Tibial nerve (tissue), 4 donors: ENCODE measurements around the gene C1orf122. TPM values are rescaled to one million over a fixed set of nuclear protein-coding genes. Genes with fewer than 3 reads are reported as not detected.

Experiments used
- DNase-seq, 2 donors: peaks; one replicate each; pipeline ENCODE4 v3.0.0-alpha.2; 2019; ENCODE audit warnings: low spot score in 2 of 2
- H3K27ac ChIP-seq, 4 donors: fragments of 200-600 bp; sonication (generic) in 3 of 4; one replicate each; pipeline ENCODE4 v1.5.1; 2017 to 2019; ENCODE audit warnings: mild to moderate bottlenecking in 1 of 4
- H3K27me3 ChIP-seq, 2 donors: fragments of 200-600 bp; sonication (generic) in 1 of 2; one replicate each; pipeline versions ENCODE4 v1.5.1 to v1.6.0; 2017 to 2019
- H3K36me3 ChIP-seq, 3 donors: fragments of 200-600 bp; sonication (generic); one replicate each; pipeline ENCODE4 v1.5.1; 2018 to 2019
- H3K4me1 ChIP-seq, 4 donors: fragments of 200-600 bp; sonication (generic) in 3 of 4; one replicate each; pipeline ENCODE4 v1.5.1; 2017 to 2019
- H3K4me3 ChIP-seq, 4 donors: fragments of 200-600 bp; sonication (generic) in 3 of 4; one replicate each; pipeline ENCODE4 v1.5.1; 2017 to 2019; ENCODE audit warnings: mild to moderate bottlenecking in 1 of 4, moderate library complexity in 1 of 4
- H3K9me3 ChIP-seq, 4 donors: fragments of 200-600 bp; sonication (generic) in 3 of 4; one replicate each; pipeline ENCODE4 v1.5.1; 2017 to 2019
- EP300 ChIP-seq, 2 donors: sonication (generic); formaldehyde crosslinking; IDR thresholded peaks; one replicate each; pipeline ENCODE4 v1.6.1; 2017; ENCODE audit warnings: antibody characterized with exemption in 2 of 2, mild to moderate bottlenecking in 1 of 2
- POLR2A ChIP-seq, 2 donors: fragments of 450-650 bp; IDR thresholded peaks; one replicate each; pipeline ENCODE4 v1.6.1; 2017; ENCODE audit warnings: antibody characterized with exemption in 2 of 2, mild to moderate bottlenecking in 2 of 2, moderate library complexity in 2 of 2
- WGBS, 2 donors: methylation state at CpG; one replicate each; pipeline ENCODE4 v1.1.5; 2018; 5-methylcytosine and 5-hydroxymethylcytosine counted together
- total RNA-seq, 4 donors: library from RNA; depleted of rRNA; stranded (reverse); fragments of >200 nt; gene quantifications; one replicate each; pipeline ENCODE4 v1.1.0, GENCODE V29; 2016
- TF ChIP-seq, protein P1 (sequence below), 5 experiments: fragments of 200-600 bp in 3 of 5; fragments of 450-650 bp in 2 of 5; sonication (generic) in 3 of 5; IDR thresholded peaks; one replicate each; pipeline ENCODE4 v1.5.1; 2016 to 2019; ENCODE audit warnings: antibody characterized with exemption in 5 of 5, mild to moderate bottlenecking in 3 of 5, moderate library complexity in 2 of 5

Gene C1orf122
- total RNA-seq, 4 donors from 2014 or later: 80.6 to 132 (median 92.7) TPM

DNA sequence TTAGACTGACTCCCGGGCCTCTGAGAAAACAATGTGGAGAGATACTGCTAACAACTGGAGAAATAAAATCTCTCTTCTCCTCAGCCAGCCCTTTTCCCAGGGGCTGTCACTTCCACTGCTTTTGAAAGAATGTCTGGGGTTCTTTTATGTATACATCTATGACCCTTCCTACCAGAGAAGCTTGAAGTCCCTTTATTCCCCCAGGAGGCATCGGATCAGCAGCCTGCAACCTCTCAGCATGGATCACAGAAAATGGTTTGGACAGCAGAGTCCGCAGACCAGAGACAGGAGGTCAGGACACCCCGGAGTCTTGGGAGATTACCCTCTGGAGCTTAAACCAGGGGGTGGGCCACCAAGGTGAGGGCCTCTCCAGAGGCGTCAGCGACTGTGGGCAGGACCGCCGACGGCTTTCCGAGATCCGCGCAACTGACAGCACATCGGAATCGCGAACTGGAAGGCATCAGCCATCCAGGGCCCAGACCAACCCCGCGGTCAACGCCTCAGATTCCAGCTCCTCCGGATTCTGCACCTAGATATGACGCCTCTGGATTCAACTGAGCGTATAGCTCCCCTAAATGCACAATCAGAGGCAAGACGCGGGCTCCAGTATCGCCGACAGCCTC, 43.7 kb upstream of the C1orf122 start:
- Histone ChIP-seq H3K36me3 (no peaks in the 10 kb centered on the region), H3K27me3 (peaks cover 0 to 95% of the 10 kb centered on the region in 2 donors), H3K4me1 (peaks cover 0 to 12% (median 2%) of the 10 kb centered on the region in 4 donors), H3K9me3 (peaks cover 0 to 12% (median 0%) of the 10 kb centered on the region in 4 donors), H3K4me3 (no peak overlapping the region), H3K27ac (no peak overlapping the region)
- DNase-seq: no peak
- TF ChIP-seq, protein P1, sequence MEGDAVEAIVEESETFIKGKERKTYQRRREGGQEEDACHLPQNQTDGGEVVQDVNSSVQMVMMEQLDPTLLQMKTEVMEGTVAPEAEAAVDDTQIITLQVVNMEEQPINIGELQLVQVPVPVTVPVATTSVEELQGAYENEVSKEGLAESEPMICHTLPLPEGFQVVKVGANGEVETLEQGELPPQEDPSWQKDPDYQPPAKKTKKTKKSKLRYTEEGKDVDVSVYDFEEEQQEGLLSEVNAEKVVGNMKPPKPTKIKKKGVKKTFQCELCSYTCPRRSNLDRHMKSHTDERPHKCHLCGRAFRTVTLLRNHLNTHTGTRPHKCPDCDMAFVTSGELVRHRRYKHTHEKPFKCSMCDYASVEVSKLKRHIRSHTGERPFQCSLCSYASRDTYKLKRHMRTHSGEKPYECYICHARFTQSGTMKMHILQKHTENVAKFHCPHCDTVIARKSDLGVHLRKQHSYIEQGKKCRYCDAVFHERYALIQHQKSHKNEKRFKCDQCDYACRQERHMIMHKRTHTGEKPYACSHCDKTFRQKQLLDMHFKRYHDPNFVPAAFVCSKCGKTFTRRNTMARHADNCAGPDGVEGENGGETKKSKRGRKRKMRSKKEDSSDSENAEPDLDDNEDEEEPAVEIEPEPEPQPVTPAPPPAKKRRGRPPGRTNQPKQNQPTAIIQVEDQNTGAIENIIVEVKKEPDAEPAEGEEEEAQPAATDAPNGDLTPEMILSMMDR (IDR thresholded peaks at IDR 0.05): no peak
- no peak for TF ChIP-seq POLR2A (IDR thresholded peaks at IDR 0.05)
- TF ChIP-seq EP300 (IDR thresholded peaks at IDR 0.05): no peak
- whole genome bisulfite sequencing, 2 donors: 23 to 28% methylated on average over 23 to 24 of the region's 25 CpGs

DNA sequence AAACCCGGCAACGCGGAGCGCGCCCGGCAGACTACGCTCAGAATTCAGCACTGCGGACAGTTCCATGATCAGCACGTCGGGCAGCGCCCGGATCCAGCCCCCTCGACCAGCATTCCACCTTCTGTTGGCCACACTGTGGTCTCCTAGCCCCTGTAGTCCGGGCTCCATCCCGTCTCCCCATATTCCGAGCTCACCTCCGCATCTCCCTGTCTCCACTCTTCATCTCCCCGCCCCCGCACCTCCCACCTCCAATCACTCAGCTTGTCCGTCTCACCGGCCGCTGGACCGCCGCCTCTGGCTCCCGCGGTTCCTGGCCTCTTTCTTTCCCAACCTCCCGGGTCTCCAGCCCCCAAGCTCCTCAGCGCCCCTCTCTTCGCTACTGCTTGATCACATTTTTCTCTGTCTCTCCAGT, 43.2 kb upstream of the C1orf122 start:
- DNase-seq: no peak
- no peaks in the 10 kb centered on the region for H3K36me3 ChIP-seq
- peaks cover 0 to 95% of the 10 kb centered on the region in 2 donors for H3K27me3 ChIP-seq
- peaks cover 0 to 12% (median 2%) of the 10 kb centered on the region in 4 donors for H3K4me1 ChIP-seq
- TF ChIP-seq POLR2A (IDR thresholded peaks at IDR 0.05) (no peak), EP300 (IDR thresholded peaks at IDR 0.05) (no peak)
- TF ChIP-seq, protein P1 (IDR thresholded peaks at IDR 0.05): no peak
- H3K27ac ChIP-seq: no peak overlapping the region
- 5 to 6% methylated on average over 29 of the region's 29 CpGs for WGBS, 2 donors
- H3K4me3 ChIP-seq: no peak overlapping the region
- H3K9me3 ChIP-seq: peaks cover 0 to 12% (median 0%) of the 10 kb centered on the region in 4 donors

- DNase-seq: no peak
- H3K4me3 ChIP-seq: no peak within 1 kb of the TSS
- no peaks in the 10 kb centered on the region for H3K36me3 ChIP-seq
- TF ChIP-seq POLR2A (IDR thresholded peaks at IDR 0.05) (no peak), EP300 (IDR thresholded peaks at IDR 0.05) (no peak)
- TF ChIP-seq, protein P1 (IDR thresholded peaks at IDR 0.05): no peak
- WGBS, 2 donors: 3% methylated on average over 18 to 26 of the region's 33 CpGs
- H3K27me3 ChIP-seq: peaks cover 0 to 95% of the 10 kb centered on the region in 2 donors
- H3K27ac ChIP-seq: no peak within 1 kb of the TSS
- peaks cover 0 to 12% (median 2%) of the 10 kb centered on the region in 4 donors for H3K4me1 ChIP-seq
- H3K9me3 ChIP-seq: peaks cover 0 to 12% (median 0%) of the 10 kb centered on the region in 4 donors
Measured at GRCh38 chr1:37764888-37765441, 42.6 kb upstream of the C1orf122 start, which contains the start of gene EPHA10. TSS of gene EPHA10 (minus strand) at chr1:37765120. CDS start at chr1:37765066, 54 bp downstream.

GRCh38 chr1:37765916-37766664, 41.5 kb upstream of the C1orf122 start:
- H3K36me3 ChIP-seq: no peaks in the 10 kb centered on the region
- H3K27ac ChIP-seq: no peak overlapping the region
- no peak overlapping the region for H3K4me3 ChIP-seq
- peaks cover 0 to 83% of the 10 kb centered on the region in 2 donors for H3K27me3 ChIP-seq
- TF ChIP-seq, protein P1 (IDR thresholded peaks at IDR 0.05): no peak
- TF ChIP-seq EP300 (IDR thresholded peaks at IDR 0.05) (no peak), POLR2A (IDR thresholded peaks at IDR 0.05) (no peak)
- H3K9me3 ChIP-seq: peaks cover 0 to 12% (median 0%) of the 10 kb centered on the region in 4 donors
- peaks cover 0 to 12% (median 2%) of the 10 kb centered on the region in 4 donors for H3K4me1 ChIP-seq
- DNase-seq: no peak
- 3 to 6% methylated on average over 26 to 27 of the region's 27 CpGs for WGBS, 2 donors
